Measurements from ENCODE around the gene SMAD5.

The SMAD5 gene

DNA sequence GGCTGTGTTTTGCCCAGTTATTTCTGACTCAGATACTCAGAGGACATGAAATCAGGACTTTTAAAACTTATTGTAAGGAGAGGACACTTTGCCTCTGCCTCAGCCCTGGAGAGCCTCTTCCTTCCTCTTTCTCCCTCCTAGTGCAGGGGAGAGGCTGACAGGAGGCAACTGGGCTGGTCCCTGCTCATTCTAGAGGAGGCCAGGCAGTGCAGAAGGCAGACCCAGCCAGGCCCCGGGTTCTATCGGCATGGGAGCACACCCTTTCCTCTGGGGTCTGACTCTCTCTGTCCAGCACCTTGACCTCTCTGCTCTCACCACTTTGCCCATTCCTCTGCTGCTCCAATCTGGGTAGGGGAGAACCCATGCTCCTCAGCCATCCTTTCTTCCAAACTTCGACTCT lies 76.3 kb downstream of the SMAD5 start:
- no peaks in the 10 kb centered on the region for H3K9me3 ChIP-seq (ENCODE audit: control insufficient read depth, low read length)
- no peaks in the 10 kb centered on the region for H3K4me1 ChIP-seq
- no peak overlapping the region for H2AFZ ChIP-seq
- H3K4me3 ChIP-seq (ENCODE audit: low read depth, low read length), result no peak overlapping the region
- no peak overlapping the region for H3K27ac ChIP-seq
- H3K36me3 ChIP-seq (ENCODE audit: control insufficient read depth, insufficient read depth, low read length), result no peaks in the 10 kb centered on the region
- H3K9ac ChIP-seq, result no peak overlapping the region
- H3K4me2 ChIP-seq (ENCODE audit: low read length), result no peak overlapping the region
- TF ChIP-seq, protein P1, sequence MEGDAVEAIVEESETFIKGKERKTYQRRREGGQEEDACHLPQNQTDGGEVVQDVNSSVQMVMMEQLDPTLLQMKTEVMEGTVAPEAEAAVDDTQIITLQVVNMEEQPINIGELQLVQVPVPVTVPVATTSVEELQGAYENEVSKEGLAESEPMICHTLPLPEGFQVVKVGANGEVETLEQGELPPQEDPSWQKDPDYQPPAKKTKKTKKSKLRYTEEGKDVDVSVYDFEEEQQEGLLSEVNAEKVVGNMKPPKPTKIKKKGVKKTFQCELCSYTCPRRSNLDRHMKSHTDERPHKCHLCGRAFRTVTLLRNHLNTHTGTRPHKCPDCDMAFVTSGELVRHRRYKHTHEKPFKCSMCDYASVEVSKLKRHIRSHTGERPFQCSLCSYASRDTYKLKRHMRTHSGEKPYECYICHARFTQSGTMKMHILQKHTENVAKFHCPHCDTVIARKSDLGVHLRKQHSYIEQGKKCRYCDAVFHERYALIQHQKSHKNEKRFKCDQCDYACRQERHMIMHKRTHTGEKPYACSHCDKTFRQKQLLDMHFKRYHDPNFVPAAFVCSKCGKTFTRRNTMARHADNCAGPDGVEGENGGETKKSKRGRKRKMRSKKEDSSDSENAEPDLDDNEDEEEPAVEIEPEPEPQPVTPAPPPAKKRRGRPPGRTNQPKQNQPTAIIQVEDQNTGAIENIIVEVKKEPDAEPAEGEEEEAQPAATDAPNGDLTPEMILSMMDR (IDR thresholded peaks at IDR 0.05), result no peak
- H3K79me2 ChIP-seq, result no peaks in the 10 kb centered on the region
- no peaks in the 10 kb centered on the region for H3K27me3 ChIP-seq (ENCODE audit: control insufficient read depth, insufficient read depth, low read length)

DNA sequence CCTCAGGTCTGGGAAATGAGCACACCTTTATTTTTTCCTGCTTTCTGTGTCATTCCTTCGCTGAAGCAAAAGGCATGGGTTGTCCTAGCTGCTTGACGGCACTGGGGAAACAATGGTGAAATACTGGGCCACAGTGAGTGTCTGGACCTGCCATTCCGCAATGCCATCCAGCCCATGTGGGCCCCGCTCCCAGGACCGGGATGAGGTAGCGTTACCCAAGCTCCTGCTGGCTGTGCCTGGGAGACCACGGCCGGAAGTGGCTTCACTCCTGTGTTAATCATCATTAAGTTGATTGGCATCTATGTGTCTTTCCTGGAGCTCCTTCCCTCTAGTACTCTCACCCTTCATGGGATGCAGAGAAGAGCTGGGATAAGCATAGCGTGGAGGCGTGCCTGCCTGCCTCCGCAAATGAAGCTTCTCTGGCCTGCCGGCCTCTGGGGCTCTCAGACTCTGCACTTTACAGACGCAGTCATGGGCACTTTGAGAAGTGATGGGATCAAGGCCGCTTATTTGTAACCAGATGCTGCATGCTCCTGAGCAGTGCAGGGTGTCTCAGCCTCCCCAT lies 76.8 kb downstream of the SMAD5 start:
- Histone ChIP-seq H3K4me3 (ENCODE audit: low read depth, low read length) (no peak overlapping the region), H2AFZ (no peak overlapping the region), H3K9me3 (ENCODE audit: control insufficient read depth, low read length) (no peaks in the 10 kb centered on the region), H3K27me3 (ENCODE audit: control insufficient read depth, insufficient read depth, low read length) (no peaks in the 10 kb centered on the region), H3K36me3 (ENCODE audit: control insufficient read depth, insufficient read depth, low read length) (no peaks in the 10 kb centered on the region), H3K79me2 (no peaks in the 10 kb centered on the region), H3K9ac (no peak overlapping the region), H3K27ac (no peak overlapping the region), H3K4me2 (ENCODE audit: low read length) (no peak overlapping the region), H3K4me1 (no peaks in the 10 kb centered on the region)
- TF ChIP-seq, protein P1 (IDR thresholded peaks at IDR 0.05), result no peak

DNA sequence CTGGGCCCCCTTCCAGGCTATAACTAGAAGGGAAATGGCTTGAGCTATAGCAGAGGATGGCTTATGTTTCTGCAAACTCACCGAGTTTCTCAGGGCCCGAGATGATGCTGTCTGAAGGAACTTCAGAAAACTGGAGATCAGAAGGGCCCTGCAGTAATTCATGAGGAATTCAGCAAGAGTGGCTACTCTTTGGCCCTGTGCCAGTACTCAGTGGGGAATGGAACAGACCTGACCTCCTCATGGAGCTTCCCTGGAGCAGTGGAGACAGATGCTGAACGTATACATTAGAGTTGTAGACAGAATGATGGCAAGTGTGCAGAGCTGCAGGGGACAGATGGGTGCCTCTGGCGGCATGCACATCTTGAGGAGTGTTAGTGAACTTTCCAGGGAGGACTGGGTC lies 77.6 kb downstream of the SMAD5 start:
- Histone ChIP-seq H3K9me3 (ENCODE audit: control insufficient read depth, low read length) (no peaks in the 10 kb centered on the region), H3K9ac (no peak overlapping the region), H3K4me3 (ENCODE audit: low read depth, low read length) (no peak overlapping the region), H3K27ac (no peak overlapping the region), H3K79me2 (no peaks in the 10 kb centered on the region), H3K4me2 (ENCODE audit: low read length) (no peak overlapping the region), H3K27me3 (ENCODE audit: control insufficient read depth, insufficient read depth, low read length) (no peaks in the 10 kb centered on the region), H2AFZ (no peak overlapping the region), H3K36me3 (ENCODE audit: control insufficient read depth, insufficient read depth, low read length) (no peaks in the 10 kb centered on the region), H3K4me1 (no peaks in the 10 kb centered on the region)
- TF ChIP-seq, protein P1 (IDR thresholded peaks at IDR 0.05), result no peak

DNA sequence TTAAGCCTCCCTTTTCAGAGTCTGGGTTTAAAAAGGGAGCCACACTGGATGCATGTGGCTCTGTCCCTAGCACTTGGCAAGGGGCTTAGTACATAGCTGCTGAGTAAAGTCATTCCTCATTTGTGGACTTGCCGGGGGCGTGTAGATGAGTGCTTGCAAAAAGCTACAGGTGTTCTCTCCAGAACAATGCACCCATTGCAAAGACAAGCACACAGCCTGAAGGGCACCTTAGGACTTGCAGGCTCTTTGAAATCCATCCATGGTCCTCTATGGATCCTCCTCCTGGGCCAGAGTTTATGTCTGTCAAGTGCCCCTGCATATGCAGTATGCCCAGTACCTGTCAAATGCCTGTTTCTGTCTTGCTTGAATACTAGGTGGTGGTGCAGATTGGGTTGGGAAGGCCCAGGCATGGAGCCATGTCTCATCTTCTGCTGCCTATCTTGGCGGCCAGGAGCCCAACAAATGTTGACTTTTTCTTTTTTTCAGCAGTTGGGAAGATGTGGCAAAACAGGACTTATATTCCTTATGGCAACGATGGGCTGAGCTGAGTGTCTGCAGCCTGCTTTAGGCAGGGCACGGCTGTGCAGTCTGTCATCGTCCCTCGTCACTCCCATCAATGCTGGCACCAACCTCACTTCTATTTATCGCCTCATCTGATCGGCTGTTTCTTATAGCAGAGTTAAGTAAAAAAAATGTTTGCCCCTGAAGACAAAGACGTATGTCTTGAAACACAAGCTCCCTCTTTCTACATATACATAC lies 78.8 kb downstream of the SMAD5 start:
- Histone ChIP-seq H3K27ac (no peak overlapping the region), H2AFZ (no peak overlapping the region), H3K27me3 (ENCODE audit: control insufficient read depth, insufficient read depth, low read length) (no peaks in the 10 kb centered on the region), H3K4me2 (ENCODE audit: low read length) (no peak overlapping the region), H3K9me3 (ENCODE audit: control insufficient read depth, low read length) (no peaks in the 10 kb centered on the region), H3K79me2 (no peaks in the 10 kb centered on the region), H3K9ac (no peak overlapping the region), H3K4me3 (ENCODE audit: low read depth, low read length) (no peak overlapping the region), H3K4me1 (no peaks in the 10 kb centered on the region), H3K36me3 (ENCODE audit: control insufficient read depth, insufficient read depth, low read length) (no peaks in the 10 kb centered on the region)
- TF ChIP-seq, protein P1 (IDR thresholded peaks at IDR 0.05), result no peak

All from parathyroid adenoma (tissue), 2 donors.